Sigmoid colon (tissue), 7 donors: Measurements from ENCODE around the gene FLT1. TPM values are rescaled to one million over a fixed set of nuclear protein-coding genes. Genes with fewer than 3 reads are reported as not detected.

ENCODE experiments used
- DNase-seq: peaks from one replicate; pipeline ENCODE4 v3.0.0-alpha.2; 2019
- H3K27ac ChIP-seq, 4 donors: fragments of 200-600 bp; sonication (generic); one replicate each; pipeline ENCODE4 v1.5.1; 2016 to 2019; ENCODE audit warnings: mild to moderate bottlenecking in 1 of 4
- H3K27me3 ChIP-seq, 3 donors: fragments of 200-600 bp; sonication (generic); one replicate each; pipeline ENCODE4 v1.5.1; 2019; ENCODE audit warnings: mild to moderate bottlenecking in 1 of 3
- H3K36me3 ChIP-seq, 4 donors: fragments of 200-600 bp; sonication (generic); one replicate each; pipeline ENCODE4 v1.5.1; 2016 to 2019
- H3K4me1 ChIP-seq, 4 donors: fragments of 200-600 bp; sonication (generic); one replicate each; pipeline ENCODE4 v1.5.1; 2017 to 2019
- H3K4me3 ChIP-seq, 4 donors: fragments of 200-600 bp; sonication (generic); one replicate each; pipeline ENCODE4 v1.5.1; 2017 to 2019; ENCODE audit warnings: mild to moderate bottlenecking in 2 of 4, moderate library complexity in 1 of 4
- H3K9me3 ChIP-seq, 4 donors: fragments of 200-600 bp in 3 of 4; sonication (generic) in 3 of 4; one replicate each; pipeline versions ENCODE4 v1.5.1 to v1.6.1; 2013 to 2019
- EP300 ChIP-seq, 4 donors: sonication (generic); formaldehyde crosslinking; IDR thresholded peaks; one replicate each; pipeline ENCODE4 v1.6.1; 2017; ENCODE audit warnings: antibody characterized with exemption in 4 of 4
- POLR2A ChIP-seq, 2 donors: fragments of 450-650 bp; IDR thresholded peaks; one replicate each; pipeline ENCODE4 v1.6.1; 2016; ENCODE audit warnings: antibody characterized with exemption in 2 of 2, mild to moderate bottlenecking in 2 of 2, moderate library complexity in 2 of 2
- POLR2AphosphoS5 ChIP-seq, 4 donors: sonication (generic); formaldehyde crosslinking; IDR thresholded peaks; one replicate each; pipeline ENCODE4 v1.6.1; 2017; ENCODE audit warnings: antibody characterized with exemption in 4 of 4
- WGBS, 2 donors: extraction: QIAGEN DNeasy Blood & Tissue Kit; methylation state at CpG; one replicate each; pipeline ENCODE4 v1.1.7; 2013; 5-methylcytosine and 5-hydroxymethylcytosine counted together
- intact Hi-C: fragments of 100-400 bp; cut with DNase I; formaldehyde crosslinking; loops from one replicate; pipeline ENCODE4 v1.15.1; 2023
- polyA plus RNA-seq, 3 donors: library from polyadenylated mRNA; stranded (reverse); fragments of 200-250 nt; gene quantifications; one replicate each; pipeline ENCODE4 v1.2.3, GENCODE V29; 2013
- total RNA-seq, 4 donors: library from RNA; depleted of rRNA; stranded (reverse); fragments of >200 nt; gene quantifications; one replicate each; pipeline ENCODE4 v1.1.0, GENCODE V29; 2016
- TF ChIP-seq, protein P1 (sequence below), 4 experiments: fragments of 450-650 bp in 3 of 4; fragments of 200-600 bp in 1 of 4; IDR thresholded peaks; one replicate each; pipeline ENCODE4 v1.5.1; 2016 to 2019; ENCODE audit warnings: antibody characterized with exemption in 4 of 4, mild to moderate bottlenecking in 3 of 4, moderate library complexity in 2 of 4
- donor health status: healthy with polysubstance abuse.
- donor health status: Bipolar disorder and iron deficiency.
- donor health status: healthy.

Gene FLT1
- total and polyA plus RNA-seq, 7 donors, result under 0.01 to 18.3 (median 5.7) TPM

DNA sequence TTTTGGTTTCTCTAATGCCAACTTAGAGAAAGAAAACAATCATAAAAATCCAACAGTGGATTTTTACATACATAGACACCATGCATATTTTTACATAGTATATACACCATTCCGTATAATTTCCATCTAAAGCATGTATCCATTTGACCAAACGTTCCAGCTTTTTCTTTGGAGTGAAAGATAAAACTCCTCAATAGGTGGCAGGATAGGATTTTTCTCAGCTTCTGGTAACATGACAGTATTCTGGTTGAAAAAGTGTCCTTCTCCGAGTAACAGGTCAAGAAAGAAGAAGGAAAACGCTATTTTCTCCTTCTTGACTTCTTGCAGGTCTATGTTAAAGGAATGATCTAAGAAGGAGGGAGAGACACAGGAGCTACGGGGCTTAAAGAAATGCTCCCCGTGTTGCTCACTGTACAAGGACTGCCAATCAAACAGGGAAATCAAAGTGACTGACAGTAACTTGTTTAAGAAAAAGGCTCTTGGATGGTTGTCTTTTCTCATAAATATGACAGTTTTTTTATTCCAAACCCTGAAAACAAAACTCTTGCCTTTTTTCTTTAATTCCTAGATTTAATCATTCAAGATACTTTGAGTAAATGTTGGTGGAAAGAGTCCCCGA lies 11.5 kb downstream of the FLT1 start:
- Histone ChIP-seq H3K9me3 (no peaks in the 10 kb centered on the region), H3K4me1 (no peaks in the 10 kb centered on the region), H3K36me3 (no peaks in the 10 kb centered on the region), H3K27ac (no peak overlapping the region), H3K27me3 (peaks cover 0 to 5% (median 0%) of the 10 kb centered on the region in 3 donors), H3K4me3 (no peak overlapping the region)
- 49 to 73% methylated on average over 7 of the region's 7 CpGs for WGBS, 2 donors
- no peak for DNase-seq
- no peak for TF ChIP-seq POLR2AphosphoS5 (IDR thresholded peaks at IDR 0.05)
- no peak for TF ChIP-seq EP300 (IDR thresholded peaks at IDR 0.05)
- TF ChIP-seq, protein P1, sequence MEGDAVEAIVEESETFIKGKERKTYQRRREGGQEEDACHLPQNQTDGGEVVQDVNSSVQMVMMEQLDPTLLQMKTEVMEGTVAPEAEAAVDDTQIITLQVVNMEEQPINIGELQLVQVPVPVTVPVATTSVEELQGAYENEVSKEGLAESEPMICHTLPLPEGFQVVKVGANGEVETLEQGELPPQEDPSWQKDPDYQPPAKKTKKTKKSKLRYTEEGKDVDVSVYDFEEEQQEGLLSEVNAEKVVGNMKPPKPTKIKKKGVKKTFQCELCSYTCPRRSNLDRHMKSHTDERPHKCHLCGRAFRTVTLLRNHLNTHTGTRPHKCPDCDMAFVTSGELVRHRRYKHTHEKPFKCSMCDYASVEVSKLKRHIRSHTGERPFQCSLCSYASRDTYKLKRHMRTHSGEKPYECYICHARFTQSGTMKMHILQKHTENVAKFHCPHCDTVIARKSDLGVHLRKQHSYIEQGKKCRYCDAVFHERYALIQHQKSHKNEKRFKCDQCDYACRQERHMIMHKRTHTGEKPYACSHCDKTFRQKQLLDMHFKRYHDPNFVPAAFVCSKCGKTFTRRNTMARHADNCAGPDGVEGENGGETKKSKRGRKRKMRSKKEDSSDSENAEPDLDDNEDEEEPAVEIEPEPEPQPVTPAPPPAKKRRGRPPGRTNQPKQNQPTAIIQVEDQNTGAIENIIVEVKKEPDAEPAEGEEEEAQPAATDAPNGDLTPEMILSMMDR (IDR thresholded peaks at IDR 0.05), result no peak
- no peak for TF ChIP-seq POLR2A (IDR thresholded peaks at IDR 0.05)
- intact Hi-C loops, result no loop called here

DNA sequence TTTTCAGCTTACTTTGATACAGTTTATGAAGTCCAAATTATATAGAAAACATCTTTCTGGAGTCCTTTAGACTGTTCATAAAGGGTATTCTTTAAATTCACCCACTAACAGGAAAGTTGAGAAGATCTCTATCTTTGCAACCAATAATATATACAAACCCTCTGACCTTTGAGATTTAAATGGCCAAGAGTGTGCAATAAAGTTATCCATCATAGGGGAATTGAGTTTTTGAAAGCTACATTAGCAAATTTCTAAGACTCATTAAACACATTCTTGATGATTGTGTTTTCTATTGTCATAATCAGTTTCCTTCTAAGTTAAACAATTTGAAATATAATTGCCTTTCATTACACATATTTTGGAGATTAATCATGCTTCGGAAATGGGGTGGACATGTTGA lies 15.9 kb downstream of the FLT1 start:
- Histone ChIP-seq H3K4me1 (peaks cover 0 to 4% (median 0%) of the 10 kb centered on the region in 4 donors), H3K9me3 (no peaks in the 10 kb centered on the region), H3K36me3 (no peaks in the 10 kb centered on the region), H3K27ac (no peak overlapping the region), H3K27me3 (peaks cover 0 to 4% (median 0%) of the 10 kb centered on the region in 3 donors), H3K4me3 (no peak overlapping the region)
- WGBS, 2 donors, result 80 to 84% methylated on average over 1 of the region's 1 CpG
- TF ChIP-seq POLR2A (IDR thresholded peaks at IDR 0.05) (no peak), POLR2AphosphoS5 (IDR thresholded peaks at IDR 0.05) (no peak), EP300 (IDR thresholded peaks at IDR 0.05) (no peak)
- TF ChIP-seq, protein P1 (IDR thresholded peaks at IDR 0.05), result no peak
- intact Hi-C loops, result no loop called here
- no peak for DNase-seq

DNA sequence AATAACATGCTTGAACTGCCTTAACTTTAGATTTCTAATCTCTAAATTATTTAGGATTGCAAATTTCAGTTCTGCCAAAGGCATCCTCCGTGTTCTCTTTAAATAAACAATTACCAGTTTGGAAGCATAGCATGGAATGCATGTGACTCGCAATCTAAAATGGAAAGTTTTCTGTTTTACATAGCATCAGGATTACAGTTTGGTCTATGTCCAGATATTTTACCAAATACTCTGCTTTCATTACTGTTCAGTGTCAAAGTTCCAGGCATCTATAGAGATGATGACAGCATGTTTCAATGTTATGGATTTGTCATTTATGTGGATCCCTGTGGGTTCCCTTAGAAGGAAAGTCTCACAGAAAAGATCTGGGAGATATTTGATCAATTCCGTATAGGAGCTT lies 16.8 kb downstream of the FLT1 start:
- intact Hi-C loops, result no loop called here

DNA sequence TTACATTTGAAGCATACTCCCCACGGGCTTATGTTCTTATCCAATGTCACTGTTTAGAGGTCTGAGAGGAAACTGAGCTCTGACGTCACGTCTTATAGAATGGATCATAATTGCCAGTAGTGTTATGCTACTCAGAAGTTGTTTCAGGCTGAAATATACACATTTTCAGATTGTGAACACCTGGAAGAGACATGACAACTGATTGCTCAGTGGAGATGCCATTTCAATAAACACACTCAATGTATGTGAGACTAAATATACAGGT lies 17.3 kb downstream of the FLT1 start:
- intact Hi-C loops, result no loop called here

More for the DNA sequence above, 16.8 kb downstream of the FLT1 start:
- H3K4me1 ChIP-seq, result peaks cover 0 to 4% (median 0%) of the 10 kb centered on the region in 4 donors
- peaks cover 0 to 4% (median 0%) of the 10 kb centered on the region in 3 donors for H3K27me3 ChIP-seq
- no peak for DNase-seq
- H3K27ac ChIP-seq, result no peak overlapping the region
- WGBS, 2 donors, result 78 to 79% methylated on average over 3 of the region's 3 CpGs
- TF ChIP-seq EP300 (IDR thresholded peaks at IDR 0.05) (no peak), POLR2AphosphoS5 (IDR thresholded peaks at IDR 0.05) (no peak), POLR2A (IDR thresholded peaks at IDR 0.05) (no peak)
- TF ChIP-seq, protein P1 (IDR thresholded peaks at IDR 0.05), result no peak
- H3K9me3 ChIP-seq, result no peaks in the 10 kb centered on the region
- H3K4me3 ChIP-seq, result no peak overlapping the region
- H3K36me3 ChIP-seq, result no peaks in the 10 kb centered on the region

More for the DNA sequence above, 17.3 kb downstream of the FLT1 start:
- Histone ChIP-seq H3K27me3 (peaks cover 0 to 1% (median 0%) of the 10 kb centered on the region in 3 donors), H3K9me3 (no peaks in the 10 kb centered on the region), H3K27ac (no peak overlapping the region), H3K4me1 (peaks cover 0 to 4% (median 0%) of the 10 kb centered on the region in 4 donors), H3K4me3 (no peak overlapping the region), H3K36me3 (no peaks in the 10 kb centered on the region)
- no peak for DNase-seq
- 68 to 80% methylated on average over 3 of the region's 3 CpGs for WGBS, 2 donors
- TF ChIP-seq POLR2A (IDR thresholded peaks at IDR 0.05) (no peak), EP300 (IDR thresholded peaks at IDR 0.05) (no peak), POLR2AphosphoS5 (IDR thresholded peaks at IDR 0.05) (no peak)
- TF ChIP-seq, protein P1 (IDR thresholded peaks at IDR 0.05), result no peak
